ENCODE data around the gene CDH22.

Gene CDH22

DNA sequence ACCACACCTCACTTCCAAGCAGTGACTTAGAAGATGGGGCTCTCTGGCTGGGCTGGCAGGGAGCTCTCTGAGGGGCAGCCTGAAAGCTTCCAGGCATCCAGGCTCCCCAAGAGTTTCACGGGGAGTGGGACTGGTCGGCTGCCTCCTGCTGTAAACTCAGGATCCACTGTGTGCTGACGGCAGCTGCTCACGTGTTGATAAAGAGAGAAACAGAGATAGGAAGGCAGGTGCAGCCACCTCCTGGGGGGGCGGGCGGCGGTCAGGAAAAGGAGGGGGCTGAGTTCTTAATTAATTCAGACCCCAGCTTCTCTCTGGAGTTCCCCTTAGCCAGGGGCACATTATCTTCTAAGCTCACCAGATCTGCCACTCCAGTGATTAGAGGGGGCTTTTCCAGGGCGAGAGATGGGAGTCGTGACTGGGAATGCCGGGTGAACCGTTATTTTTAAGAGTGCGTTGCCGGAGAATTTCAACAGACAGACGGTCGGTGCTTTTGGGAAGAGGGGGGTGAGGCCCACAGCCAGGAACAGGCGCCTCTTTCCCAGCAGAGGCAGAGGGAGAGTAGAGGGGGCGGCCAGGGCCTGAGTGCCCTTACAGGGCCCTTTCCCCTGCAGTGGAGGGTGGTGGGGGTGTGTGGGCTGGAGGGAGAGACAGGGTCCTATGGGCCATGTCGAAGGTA is 119.3 kb downstream of the CDH22 start:
- TF ChIP-seq, protein P1, sequence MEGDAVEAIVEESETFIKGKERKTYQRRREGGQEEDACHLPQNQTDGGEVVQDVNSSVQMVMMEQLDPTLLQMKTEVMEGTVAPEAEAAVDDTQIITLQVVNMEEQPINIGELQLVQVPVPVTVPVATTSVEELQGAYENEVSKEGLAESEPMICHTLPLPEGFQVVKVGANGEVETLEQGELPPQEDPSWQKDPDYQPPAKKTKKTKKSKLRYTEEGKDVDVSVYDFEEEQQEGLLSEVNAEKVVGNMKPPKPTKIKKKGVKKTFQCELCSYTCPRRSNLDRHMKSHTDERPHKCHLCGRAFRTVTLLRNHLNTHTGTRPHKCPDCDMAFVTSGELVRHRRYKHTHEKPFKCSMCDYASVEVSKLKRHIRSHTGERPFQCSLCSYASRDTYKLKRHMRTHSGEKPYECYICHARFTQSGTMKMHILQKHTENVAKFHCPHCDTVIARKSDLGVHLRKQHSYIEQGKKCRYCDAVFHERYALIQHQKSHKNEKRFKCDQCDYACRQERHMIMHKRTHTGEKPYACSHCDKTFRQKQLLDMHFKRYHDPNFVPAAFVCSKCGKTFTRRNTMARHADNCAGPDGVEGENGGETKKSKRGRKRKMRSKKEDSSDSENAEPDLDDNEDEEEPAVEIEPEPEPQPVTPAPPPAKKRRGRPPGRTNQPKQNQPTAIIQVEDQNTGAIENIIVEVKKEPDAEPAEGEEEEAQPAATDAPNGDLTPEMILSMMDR (IDR thresholded peaks at IDR 0.05; ENCODE audit: unreplicated experiment in 3 of 3): no peak
- no peaks in the 10 kb centered on the region for H3K36me3 Mint-ChIP-seq (ENCODE audit: low read depth)
- peaks cover 18% of the 10 kb centered on the region for H3K4me1 Mint-ChIP-seq
- H3K27ac Mint-ChIP-seq: no peak overlapping the region
- H3K9me3 Mint-ChIP-seq: no peaks in the 10 kb centered on the region
- H3K4me3 Mint-ChIP-seq: no peak overlapping the region
- H3K27me3 Mint-ChIP-seq (ENCODE audit: low read depth): peaks cover 40% of the 10 kb centered on the region

DNA sequence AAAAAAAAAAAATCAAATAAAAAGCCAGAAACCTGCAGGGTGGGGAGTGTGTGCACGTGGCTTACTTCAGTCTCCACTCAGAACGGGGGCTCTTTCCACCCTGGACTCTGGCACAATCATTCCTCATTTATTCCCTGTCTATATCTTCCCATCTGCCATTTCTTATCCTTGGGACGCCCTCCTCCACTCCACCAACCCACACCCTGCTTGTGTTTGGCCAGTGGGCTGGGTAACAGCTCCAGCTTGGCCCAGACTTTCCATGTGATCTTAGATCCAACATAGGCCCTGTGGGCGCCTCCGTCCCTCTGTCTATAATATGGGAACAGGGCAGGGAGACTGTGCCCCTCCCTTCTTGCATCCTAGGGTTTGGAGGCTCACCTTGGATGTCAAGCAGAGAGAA is 122.1 kb downstream of the CDH22 start:
- Mint-ChIP-seq H3K27ac (no peak overlapping the region), H3K27me3 (ENCODE audit: low read depth) (peaks cover 41% of the 10 kb centered on the region), H3K9me3 (no peaks in the 10 kb centered on the region), H3K36me3 (ENCODE audit: low read depth) (no peaks in the 10 kb centered on the region), H3K4me3 (no peak overlapping the region), H3K4me1 (peaks cover 15% of the 10 kb centered on the region)
- TF ChIP-seq, protein P1 (IDR thresholded peaks at IDR 0.05; ENCODE audit: unreplicated experiment in 3 of 3): no peak

DNA sequence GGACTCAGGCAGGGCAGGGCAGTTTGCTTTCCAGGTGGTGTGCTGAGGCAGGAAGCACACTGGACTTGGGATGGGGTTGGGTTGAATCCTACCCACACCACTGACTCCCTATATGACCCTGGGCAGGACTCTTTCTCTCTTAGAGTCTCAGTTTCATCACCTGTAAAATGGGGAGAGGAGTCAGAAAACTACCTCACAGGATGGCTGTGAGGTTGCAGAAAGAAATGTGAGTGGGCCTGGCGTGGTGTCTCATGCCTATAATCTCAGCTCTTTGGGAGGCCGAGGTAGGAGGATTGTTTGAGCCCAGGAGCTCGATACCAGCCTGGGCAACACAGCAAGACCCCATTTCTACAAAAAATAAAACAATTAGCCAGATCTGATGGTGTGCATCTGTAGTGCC is 122.9 kb downstream of the CDH22 start:
- Mint-ChIP-seq H3K27ac (no peak overlapping the region), H3K9me3 (no peaks in the 10 kb centered on the region), H3K4me3 (no peak overlapping the region), H3K27me3 (ENCODE audit: low read depth) (peaks cover 44% of the 10 kb centered on the region), H3K4me1 (peaks cover 15% of the 10 kb centered on the region), H3K36me3 (ENCODE audit: low read depth) (no peaks in the 10 kb centered on the region)
- TF ChIP-seq, protein P1 (IDR thresholded peaks at IDR 0.05; ENCODE audit: unreplicated experiment in 3 of 3): no peak

DNA sequence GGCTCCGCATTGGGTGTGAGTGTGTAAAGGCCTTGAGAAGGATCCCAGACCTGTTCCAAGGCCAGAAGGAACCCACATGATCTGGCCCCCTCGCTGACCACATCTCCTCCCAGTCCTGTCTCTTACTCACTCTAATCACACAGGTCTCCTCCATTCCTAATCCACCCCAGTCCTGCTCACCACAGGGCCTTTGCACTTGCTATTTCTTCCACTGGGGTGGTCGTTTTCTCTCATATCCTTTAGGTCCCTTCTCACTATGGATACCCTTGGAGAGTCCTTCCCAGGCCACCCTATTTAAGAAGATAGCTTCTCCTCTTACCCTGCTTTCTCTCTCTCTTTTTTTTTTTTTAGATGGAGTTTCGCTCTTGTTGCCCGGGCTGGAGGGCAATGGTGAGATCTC is 124.5 kb downstream of the CDH22 start:
- Mint-ChIP-seq H3K36me3 (ENCODE audit: low read depth) (no peaks in the 10 kb centered on the region), H3K4me3 (no peak overlapping the region), H3K27ac (no peak overlapping the region), H3K9me3 (no peaks in the 10 kb centered on the region), H3K4me1 (peaks cover 24% of the 10 kb centered on the region), H3K27me3 (ENCODE audit: low read depth) (peaks cover 45% of the 10 kb centered on the region)
- TF ChIP-seq, protein P1 (IDR thresholded peaks at IDR 0.05; ENCODE audit: unreplicated experiment in 3 of 3): no peak

DNA sequence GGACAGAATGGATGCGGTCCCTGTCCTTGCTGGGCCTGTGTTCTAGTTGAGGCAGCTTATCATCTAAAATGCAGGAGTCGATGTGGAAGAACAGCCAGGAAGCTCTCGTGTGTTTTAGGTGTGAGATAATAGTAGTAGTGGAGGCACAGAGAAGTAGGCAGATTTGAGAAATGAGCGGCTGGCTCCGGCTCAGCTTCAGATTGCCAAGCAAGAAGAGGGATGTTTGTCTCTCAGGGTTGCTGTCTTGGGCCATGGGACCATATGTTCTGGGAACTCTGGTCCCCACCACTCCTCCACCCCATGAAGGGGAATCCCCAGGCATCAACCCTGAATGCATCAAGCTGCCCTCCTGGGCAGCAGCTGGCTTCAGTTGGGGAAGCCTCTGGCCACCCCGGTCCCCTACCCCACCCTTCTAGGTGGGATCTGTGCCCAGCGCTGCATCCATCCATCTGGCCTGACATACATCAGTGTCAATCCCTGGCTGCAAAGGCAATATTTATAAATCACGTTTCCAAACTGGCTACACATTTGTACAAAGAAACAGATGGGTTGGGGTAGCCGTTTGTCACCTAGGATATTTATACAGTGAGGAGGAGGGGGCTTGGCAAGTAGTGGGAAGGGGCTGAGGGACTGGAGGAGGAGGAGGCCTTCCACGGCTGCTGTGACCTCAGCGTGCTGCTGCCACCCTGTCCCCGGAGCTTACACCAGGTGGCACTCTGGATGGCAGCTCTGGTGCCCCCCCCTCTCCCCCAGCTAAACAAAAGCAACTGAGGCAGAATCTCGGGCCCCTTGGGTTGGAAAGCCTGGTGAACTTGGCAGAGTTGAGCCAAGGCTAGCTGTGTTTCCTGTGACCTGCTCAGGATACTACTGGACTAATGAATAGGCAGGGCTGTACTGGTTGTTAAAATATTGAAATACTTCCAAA is 125.8 kb downstream of the CDH22 start:
- H3K36me3 Mint-ChIP-seq (ENCODE audit: low read depth): no peaks in the 10 kb centered on the region
- H3K9me3 Mint-ChIP-seq: no peaks in the 10 kb centered on the region
- H3K4me3 Mint-ChIP-seq: no peak overlapping the region
- peaks cover 29% of the 10 kb centered on the region for H3K4me1 Mint-ChIP-seq
- peaks cover 49% of the 10 kb centered on the region for H3K27me3 Mint-ChIP-seq (ENCODE audit: low read depth)
- TF ChIP-seq, protein P1 (IDR thresholded peaks at IDR 0.05; ENCODE audit: unreplicated experiment in 3 of 3): no peak
- H3K27ac Mint-ChIP-seq: no peak overlapping the region

Measured in nephron (organoid).